ENCODE results near the gene INSR.

GRCh38 chr19:7216373-7216902 is 77.8 kb downstream of the INSR start:
- no peak for TF ChIP-seq CTCF (IDR thresholded peaks at IDR 0.05; ENCODE audit: borderline replicate concordance, extremely low read depth, low read length, poor library complexity, severe bottlenecking)
- no peak for TF ChIP-seq EZH2 (IDR thresholded peaks at IDR 0.05; ENCODE audit: borderline replicate concordance, low read depth, low read length, severe bottlenecking)

Data from DND-41 (cell line).